Neural crest cell (in vitro differentiated cells): Measurements from ENCODE around the gene WDR33. TPM values are rescaled to one million over a fixed set of nuclear protein-coding genes. Genes with fewer than 3 reads are reported as not detected.

ENCODE experiments used
- DNase-seq: peaks from one replicate; pipeline ENCODE4 v3.0.0; 2021; ENCODE audit warnings: low read depth, mixed read lengths, low spot score
- H3K27ac Mint-ChIP-seq: one replicate; pipeline ENCODE4 v1.8.0; 2021; ENCODE audit warnings: mild to moderate bottlenecking, mixed read lengths; ENCODE audit not compliant: unreplicated experiment
- H3K27me3 Mint-ChIP-seq: 2 replicates; pipeline ENCODE4 v1.8.0; 2021; ENCODE audit warnings: low read depth, mild to moderate bottlenecking, mixed read lengths
- H3K36me3 Mint-ChIP-seq: 2 replicates; pipeline ENCODE4 v1.8.0; 2021; ENCODE audit warnings: low read depth, mild to moderate bottlenecking, mixed read lengths
- H3K4me1 Mint-ChIP-seq: 2 replicates; pipeline ENCODE4 v1.8.0; 2021; ENCODE audit warnings: mixed read lengths
- H3K4me3 Mint-ChIP-seq: one replicate; pipeline ENCODE4 v1.8.0; 2021; ENCODE audit warnings: mild to moderate bottlenecking, mixed read lengths
- H3K9me3 Mint-ChIP-seq: 2 replicates; pipeline ENCODE4 v1.8.0; 2021; ENCODE audit warnings: mixed read lengths
- CTCF ChIP-seq: fragments of 200-600 bp; sonication (generic); conservative IDR thresholded peaks from 2 replicates; pipeline ENCODE4 v1.5.0; 2021; ENCODE audit warnings: antibody characterized with exemption, mild to moderate bottlenecking
- total RNA-seq: library from RNA; stranded (reverse); gene quantifications from 2 replicates; pipeline ENCODE4 v1.2.1, GENCODE V29; 2021

Gene WDR33
- total RNA-seq, 1 donor from 2014 or later = 72.4 TPM

- H3K4me3 Mint-ChIP-seq = no peak overlapping the region
- H3K27ac Mint-ChIP-seq = peak overlapping the region; percentile 89
- DNase-seq = no peak
- no peaks in the 10 kb centered on the region for H3K36me3 Mint-ChIP-seq
- H3K9me3 Mint-ChIP-seq = no peaks in the 10 kb centered on the region
- no peak for TF ChIP-seq CTCF
- no peaks in the 10 kb centered on the region for H3K27me3 Mint-ChIP-seq
- H3K4me1 Mint-ChIP-seq = peaks cover 7% of the 10 kb centered on the region
Measured at GRCh38 chr2:127769587-127769986, 41.4 kb downstream of the WDR33 start.

- Mint-ChIP-seq H3K9me3 (no peaks in the 10 kb centered on the region), H3K4me1 (peaks cover 7% of the 10 kb centered on the region), H3K4me3 (no peak overlapping the region), H3K27me3 (no peaks in the 10 kb centered on the region), H3K27ac (peak overlapping the region; percentile 45), H3K36me3 (no peaks in the 10 kb centered on the region)
- no peak for DNase-seq
- TF ChIP-seq CTCF = no peak
Measured at GRCh38 chr2:127768775-127769479, 42.0 kb downstream of the WDR33 start.

- H3K4me3 Mint-ChIP-seq = no peak overlapping the region
- no peaks in the 10 kb centered on the region for H3K27me3 Mint-ChIP-seq
- no peaks in the 10 kb centered on the region for H3K4me1 Mint-ChIP-seq
- H3K9me3 Mint-ChIP-seq = no peaks in the 10 kb centered on the region
- no peak for TF ChIP-seq CTCF
- DNase-seq = no peak
- peaks cover 9% of the 10 kb centered on the region for H3K36me3 Mint-ChIP-seq
- H3K27ac Mint-ChIP-seq = no peak overlapping the region
Measured at GRCh38 chr2:127763776-127764175, 47.2 kb downstream of the WDR33 start.

GRCh38 chr2:127762846-127763245, 48.1 kb downstream of the WDR33 start:
- no peak overlapping the region for H3K4me3 Mint-ChIP-seq
- H3K4me1 Mint-ChIP-seq = no peaks in the 10 kb centered on the region
- H3K36me3 Mint-ChIP-seq = peaks cover 9% of the 10 kb centered on the region

GRCh38 chr2:127762441-127762840, 48.5 kb downstream of the WDR33 start:
- H3K27ac Mint-ChIP-seq = no peak overlapping the region
- peaks cover 9% of the 10 kb centered on the region for H3K36me3 Mint-ChIP-seq
- no peak for TF ChIP-seq CTCF

More at GRCh38 chr2:127762846-127763245, 48.1 kb downstream of the WDR33 start:
- Mint-ChIP-seq H3K9me3 (no peaks in the 10 kb centered on the region), H3K27me3 (no peaks in the 10 kb centered on the region), H3K27ac (no peak overlapping the region)
- DNase-seq = no peak
- no peak for TF ChIP-seq CTCF

More at GRCh38 chr2:127762441-127762840, 48.5 kb downstream of the WDR33 start:
- no peak for DNase-seq
- H3K9me3 Mint-ChIP-seq = no peaks in the 10 kb centered on the region
- no peaks in the 10 kb centered on the region for H3K27me3 Mint-ChIP-seq
- H3K4me1 Mint-ChIP-seq = no peaks in the 10 kb centered on the region
- H3K4me3 Mint-ChIP-seq = no peak overlapping the region
